NCI-H1048 (cell line): ENCODE data around the gene LOXHD1.

Source experiments
- DNase-seq: peaks from one replicate; lab custom pipeline; 2025; lab: John Stamatoyannopoulos, UW

Gene LOXHD1

GRCh38 chr18:46447323-46447722, 209.7 kb downstream of the LOXHD1 start:
- DNase-seq: no peak

- DNase-seq: no peak
These were observed 211.3 kb downstream of the LOXHD1 start for GRCh38 chr18:46445522-46446313.

GRCh38 chr18:46439037-46439436, 218.0 kb downstream of the LOXHD1 start:
- DNase-seq: no peak

- no peak for DNase-seq
These were observed 220.0 kb downstream of the LOXHD1 start for GRCh38 chr18:46437061-46437460.

- no peak for DNase-seq
These were observed 220.4 kb downstream of the LOXHD1 start for GRCh38 chr18:46436621-46437020.

- DNase-seq: no peak
These were observed 222.0 kb downstream of the LOXHD1 start for GRCh38 chr18:46435031-46435430.

GRCh38 chr18:46434629-46435028, 222.4 kb downstream of the LOXHD1 start:
- no peak for DNase-seq

- no peak for DNase-seq
These were observed 223.7 kb downstream of the LOXHD1 start for GRCh38 chr18:46433121-46433826.

GRCh38 chr18:46431522-46432171, 225.4 kb downstream of the LOXHD1 start:
- DNase-seq: no peak

- no peak for DNase-seq
These were observed 227.3 kb downstream of the LOXHD1 start for GRCh38 chr18:46429649-46430224.

GRCh38 chr18:46429130-46429529, 227.9 kb downstream of the LOXHD1 start:
- DNase-seq: no peak

GRCh38 chr18:46428368-46428767, 228.7 kb downstream of the LOXHD1 start:
- no peak for DNase-seq

- no peak for DNase-seq
These were observed 229.6 kb downstream of the LOXHD1 start for GRCh38 chr18:46427216-46427995.
